Natural killer cell (primary cell): Measurements from ENCODE around the gene ANKRD13D. TPM values are rescaled to one million over a fixed set of nuclear protein-coding genes. Genes with fewer than 3 reads are reported as not detected.

Source experiments
- ATAC-seq, 3 donors: fragments of 150-1000 bp in 2 of 3; fragments of 200-7000 bp in 1 of 3; cut with Tn5 transposase; 1 replicate in 1 of 3; 2 replicates in 2 of 3; pipeline ENCODE4 v1.10.0; 2021; ENCODE audit warnings: mild to moderate bottlenecking in 2 of 3, moderate library complexity in 2 of 3
- DNase-seq, 2 donors: peaks; one replicate each; pipeline versions ENCODE4 v3.0.0 to v3.0.0-alpha.2; 2013 to 2021; ENCODE audit warnings: mixed read lengths in 1 of 2
- H3K27ac ChIP-seq: one replicate; pipeline ENCODE4 v1.5.1; 2013; ENCODE audit warnings: mild to moderate bottlenecking, low read length
- H3K27me3 ChIP-seq: one replicate; pipeline ENCODE4 v1.6.1; 2013; ENCODE audit warnings: low read length; ENCODE audit not compliant: control insufficient read depth, insufficient read depth
- H3K36me3 ChIP-seq: one replicate; pipeline ENCODE4 v1.6.1; 2013; ENCODE audit warnings: low read length; ENCODE audit not compliant: control insufficient read depth, insufficient read depth
- H3K4me1 ChIP-seq: one replicate; pipeline ENCODE4 v1.6.1; 2013; ENCODE audit warnings: low read length; ENCODE audit not compliant: control insufficient read depth, insufficient read depth
- H3K4me3 ChIP-seq: one replicate; pipeline ENCODE4 v1.5.1; 2013; ENCODE audit warnings: low read length
- H3K9me3 ChIP-seq: one replicate; pipeline ENCODE4 v1.6.1; 2013; ENCODE audit warnings: low read length; ENCODE audit not compliant: control insufficient read depth, insufficient read depth
- H3K27ac Mint-ChIP-seq, 2 donors: one replicate each; pipeline ENCODE4 v1.8.0; 2022; ENCODE audit warnings: mild to moderate bottlenecking in 2 of 2, mixed read lengths in 2 of 2, moderate library complexity in 1 of 2
- H3K27me3 Mint-ChIP-seq, 2 donors: one replicate each; pipeline ENCODE4 v1.8.0; 2022; ENCODE audit warnings: low read depth in 2 of 2, mixed read lengths in 2 of 2
- H3K36me3 Mint-ChIP-seq: one replicate; pipeline ENCODE4 v1.8.0; 2022; ENCODE audit warnings: mixed read lengths
- H3K4me1 Mint-ChIP-seq, 2 donors: one replicate each; pipeline ENCODE4 v1.8.0; 2022; ENCODE audit warnings: mixed read lengths in 2 of 2
- H3K4me3 Mint-ChIP-seq: one replicate; pipeline ENCODE4 v1.8.0; 2022; ENCODE audit warnings: mild to moderate bottlenecking, moderate library complexity, mixed read lengths
- H3K9me3 Mint-ChIP-seq, 2 donors: one replicate each; pipeline ENCODE4 v1.8.0; 2022; ENCODE audit warnings: mixed read lengths in 2 of 2
- CTCF ChIP-seq: fragments of 200-600 bp; IDR thresholded peaks from one replicate; pipeline ENCODE4 v1.8.0; 2022; ENCODE audit warnings: antibody characterized with exemption
- WGBS: methylation state at CpG from one replicate; pipeline ENCODE4 v1.1.7; 2013; ENCODE audit warnings: missing lambda C conversion rate; ENCODE audit not compliant: insufficient coverage; 5-methylcytosine and 5-hydroxymethylcytosine counted together
- intact Hi-C: fragments of 100-400 bp; cut with micrococcal nuclease; formaldehyde crosslinking; loops from one replicate; pipeline ENCODE4 v1.14.2; 2022
- total RNA-seq, 4 donors: library from RNA; stranded (reverse); fragments of 120-200 nt in 1 of 4; gene quantifications; one replicate each; pipeline versions ENCODE4 v1.2.3 to v1.2.4, GENCODE V29; 2013 to 2022

Gene ANKRD13D
- total RNA-seq, 3 donors from 2014 or later (not counting 1 experiment from before 2014, with no cell fraction given): 212 to 316 (median 231) TPM

GRCh38 chr11:67303132-67303834 is 14.2 kb downstream of the ANKRD13D start, which contains the start of gene SSH3:
TSS of gene SSH3 (plus strand) at chr11:67303530. CDS start at chr11:67303626, 96 bp downstream.
- DNase-seq (peak; percentile 52 to 60), ATAC-seq (peak; percentile 81 to 87 (median 86))
- peaks cover 38% of the 10 kb centered on the region for H3K36me3 ChIP-seq
- H3K4me1 Mint-ChIP-seq: peaks cover 11 to 23% of the 10 kb centered on the region in 2 donors
- intact Hi-C loops: loop anchor here (2.0 kb wide), 1 partner anchor 14 kb away; the partner anchor contains the start of gene ANKRD13D
- H3K27ac Mint-ChIP-seq: peak within 1 kb of the TSS; percentile 54 to 82
- H3K27me3 ChIP-seq: no peaks in the 10 kb centered on the region
- peak within 1 kb of the TSS; percentile 79 for H3K4me3 Mint-ChIP-seq
- H3K27me3 Mint-ChIP-seq: no peaks in the 10 kb centered on the region
- peak within 1 kb of the TSS; percentile 50 for H3K4me3 ChIP-seq
- WGBS: 9% methylated on average over 65 of the region's 65 CpGs
- no peaks in the 10 kb centered on the region for H3K9me3 Mint-ChIP-seq
- H3K27ac ChIP-seq: peak within 1 kb of the TSS; percentile 43
- no peaks in the 10 kb centered on the region for H3K9me3 ChIP-seq
- peaks cover 25% of the 10 kb centered on the region for H3K4me1 ChIP-seq
- TF ChIP-seq CTCF: no peak
- H3K36me3 Mint-ChIP-seq: no peaks in the 10 kb centered on the region

- H3K9me3 Mint-ChIP-seq: no peaks in the 10 kb centered on the region
- ATAC-seq (peak; percentile 26 to 47 (median 39)), DNase-seq (peak in 1 of 2 donors; percentile 62)
- H3K36me3 Mint-ChIP-seq: no peaks in the 10 kb centered on the region
- H3K4me1 Mint-ChIP-seq: peaks cover 5 to 18% of the 10 kb centered on the region in 2 donors
- H3K4me3 Mint-ChIP-seq: peak overlapping the region; percentile 79
- no peaks in the 10 kb centered on the region for H3K27me3 Mint-ChIP-seq
- intact Hi-C loops: loop anchor here (2.0 kb wide), 1 partner anchor 15 kb away; the partner anchor contains the start of gene ANKRD13D
- Histone ChIP-seq H3K4me3 (peak overlapping the region; percentile 50), H3K27ac (no peak overlapping the region), H3K36me3 (peaks cover 33% of the 10 kb centered on the region), H3K9me3 (no peaks in the 10 kb centered on the region), H3K27me3 (no peaks in the 10 kb centered on the region), H3K4me1 (peaks cover 25% of the 10 kb centered on the region)
- WGBS: 25% methylated on average over 43 of the region's 43 CpGs
- no peak for TF ChIP-seq CTCF
- H3K27ac Mint-ChIP-seq: peak overlapping the region in 1 of 2 donors; percentile 82
These were observed 14.8 kb downstream of the ANKRD13D start for GRCh38 chr11:67303835-67304411.

- Mint-ChIP-seq H3K9me3 (no peaks in the 10 kb centered on the region), H3K36me3 (no peaks in the 10 kb centered on the region), H3K27me3 (no peaks in the 10 kb centered on the region), H3K27ac (no peak overlapping the region), H3K4me3 (peak overlapping the region; percentile 47), H3K4me1 (peaks cover 5 to 18% of the 10 kb centered on the region in 2 donors)
- peaks cover 32% of the 10 kb centered on the region for H3K36me3 ChIP-seq
- intact Hi-C loops: no loop called here
- no peak overlapping the region for H3K27ac ChIP-seq
- peak overlapping the region; percentile 50 for H3K4me3 ChIP-seq
- H3K4me1 ChIP-seq: peaks cover 25% of the 10 kb centered on the region
- DNase-seq (peak in 1 of 2 donors; percentile 15), ATAC-seq (no peak)
- H3K27me3 ChIP-seq: no peaks in the 10 kb centered on the region
- TF ChIP-seq CTCF: no peak
- H3K9me3 ChIP-seq: no peaks in the 10 kb centered on the region
- WGBS: 93% methylated on average over 14 of the region's 14 CpGs
These were observed 15.5 kb downstream of the ANKRD13D start for GRCh38 chr11:67304511-67305113.
